Measurements from ENCODE around the gene AKNA.

The AKNA gene

GRCh38 chr9:114304416-114305188, 83.2 kb downstream of the AKNA start:
- H3K4me3 ChIP-seq (ENCODE audit: low read depth, low read length), result no peak overlapping the region
- in situ Hi-C loops (cut with HindIII; ENCODE audit: low sequenced_read_pairs), result no loop called here
- no peak for TF ChIP-seq CTCF (IDR thresholded peaks at IDR 0.05; ENCODE audit: low read depth, low read length)
- DNase-seq (ENCODE audit: low read depth, low spot score), result no peak

GRCh38 chr9:114303977-114304376, 83.8 kb downstream of the AKNA start:
- no peak overlapping the region for H3K4me3 ChIP-seq (ENCODE audit: low read depth, low read length)
- TF ChIP-seq CTCF (IDR thresholded peaks at IDR 0.05; ENCODE audit: low read depth, low read length), result no peak
- in situ Hi-C loops (cut with HindIII; ENCODE audit: low sequenced_read_pairs), result no loop called here
- no peak for DNase-seq (ENCODE audit: low read depth, low spot score)

- no peak for TF ChIP-seq CTCF (IDR thresholded peaks at IDR 0.05; ENCODE audit: low read depth, low read length)
- no peak overlapping the region for H3K4me3 ChIP-seq (ENCODE audit: low read depth, low read length)
- in situ Hi-C loops (cut with HindIII; ENCODE audit: low sequenced_read_pairs), result no loop called here
- no peak for DNase-seq (ENCODE audit: low read depth, low spot score)
Observed at GRCh38 chr9:114303571-114303970, 84.2 kb downstream of the AKNA start.

GRCh38 chr9:114302727-114303126, 85.1 kb downstream of the AKNA start:
- no peak for DNase-seq (ENCODE audit: low read depth, low spot score)
- no peak overlapping the region for H3K4me3 ChIP-seq (ENCODE audit: low read depth, low read length)
- no peak for TF ChIP-seq CTCF (IDR thresholded peaks at IDR 0.05; ENCODE audit: low read depth, low read length)
- in situ Hi-C loops (cut with HindIII; ENCODE audit: low sequenced_read_pairs), result no loop called here

- no peak overlapping the region for H3K4me3 ChIP-seq (ENCODE audit: low read depth, low read length)
- no peak for DNase-seq (ENCODE audit: low read depth, low spot score)
- TF ChIP-seq CTCF (IDR thresholded peaks at IDR 0.05; ENCODE audit: low read depth, low read length), result no peak
- in situ Hi-C loops (cut with HindIII; ENCODE audit: low sequenced_read_pairs), result no loop called here
Observed at GRCh38 chr9:114301798-114302565, 85.8 kb downstream of the AKNA start.

- H3K4me3 ChIP-seq (ENCODE audit: low read depth, low read length), result no peak overlapping the region
- no peak for TF ChIP-seq CTCF (IDR thresholded peaks at IDR 0.05; ENCODE audit: low read depth, low read length)
- in situ Hi-C loops (cut with HindIII; ENCODE audit: low sequenced_read_pairs), result no loop called here
- DNase-seq (ENCODE audit: low read depth, low spot score), result no peak
Observed at GRCh38 chr9:114300846-114301797, 86.7 kb downstream of the AKNA start.

All from astrocyte of the spinal cord (primary cell).